ENCODE data around the gene PRR5L.

DNA sequence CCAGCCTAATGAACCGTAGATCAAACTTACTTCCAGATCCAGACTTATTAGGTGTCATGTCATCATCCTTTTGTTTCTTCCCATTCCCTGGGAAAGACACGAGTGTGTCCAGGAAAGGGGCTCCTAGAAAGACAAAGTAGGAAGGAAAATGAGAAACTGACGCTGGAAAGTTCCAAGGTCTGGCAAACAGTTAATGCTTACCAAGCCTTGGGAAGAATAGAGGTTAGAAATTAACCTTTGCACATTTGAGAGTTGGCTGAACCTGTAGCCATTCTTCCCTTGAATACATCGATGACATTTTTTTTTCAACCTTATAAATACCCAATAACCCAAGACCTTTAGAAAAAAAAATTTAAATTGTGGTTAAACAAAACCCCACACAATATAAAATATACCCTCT lies 136.7 kb downstream of the PRR5L start:
- TF ChIP-seq TAF1 (IDR thresholded peaks at IDR 0.05; ENCODE audit: borderline replicate concordance, low read depth, low read length) (no peak), CTCF (IDR thresholded peaks at IDR 0.05) (no peak), POLR2AphosphoS5 (IDR thresholded peaks at IDR 0.05; ENCODE audit: low read depth, low read length) (no peak), MEF2A (IDR thresholded peaks at IDR 0.05; ENCODE audit: borderline replicate concordance, low read depth) (no peak), EP300 (IDR thresholded peaks at IDR 0.05; ENCODE audit: borderline replicate concordance in 1 of 2, low read depth in 1 of 2, low read length in 1 of 2) (no peak)

Measured in SK-N-SH (cell line).